Measurements from ENCODE around the gene HSPA12A. TPM values are rescaled to one million over a fixed set of nuclear protein-coding genes. Genes with fewer than 3 reads are reported as not detected.

HSPA12A gene
- total and polyA plus RNA-seq, 2 of the 13 experiments (the other 11 are each of a cell fraction or from before 2014, with no cell fraction given), result 6.4 to 13.6 TPM

- no peak for TF ChIP-seq ZNF639 (CRISPR knock-in tag; conservative IDR thresholded peaks at IDR 0.05)
- 0 out of 2 replicates have a peak, but pooled peaks have one; percentile 43 for TF ChIP-seq ZNF318 (CRISPR knock-in tag; IDR thresholded peaks at IDR 0.05)
- no peak for TF ChIP-seq SOX13 (IDR thresholded peaks at IDR 0.05)
- TF ChIP-seq SOX13 (CRISPR knock-in tag; conservative IDR thresholded peaks at IDR 0.05 in 1 of 2, IDR thresholded peaks at IDR 0.05 in 1 of 2), result no peak
- TF ChIP-seq, protein P1, sequence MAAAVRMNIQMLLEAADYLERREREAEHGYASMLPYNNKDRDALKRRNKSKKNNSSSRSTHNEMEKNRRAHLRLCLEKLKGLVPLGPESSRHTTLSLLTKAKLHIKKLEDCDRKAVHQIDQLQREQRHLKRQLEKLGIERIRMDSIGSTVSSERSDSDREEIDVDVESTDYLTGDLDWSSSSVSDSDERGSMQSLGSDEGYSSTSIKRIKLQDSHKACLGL (CRISPR knock-in tag; IDR thresholded peaks at IDR 0.05), result no peak
- TF ChIP-seq ATF1 (CRISPR knock-in tag; IDR thresholded peaks at IDR 0.05), result no peak
- TF ChIP-seq, protein P2, sequence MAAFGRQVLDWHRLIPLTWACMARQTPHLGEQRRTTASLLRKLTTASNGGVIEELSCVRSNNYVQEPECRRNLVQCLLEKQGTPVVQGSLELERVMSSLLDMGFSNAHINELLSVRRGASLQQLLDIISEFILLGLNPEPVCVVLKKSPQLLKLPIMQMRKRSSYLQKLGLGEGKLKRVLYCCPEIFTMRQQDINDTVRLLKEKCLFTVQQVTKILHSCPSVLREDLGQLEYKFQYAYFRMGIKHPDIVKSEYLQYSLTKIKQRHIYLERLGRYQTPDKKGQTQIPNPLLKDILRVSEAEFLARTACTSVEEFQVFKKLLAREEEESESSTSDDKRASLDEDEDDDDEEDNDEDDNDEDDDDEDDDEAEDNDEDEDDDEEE (CRISPR knock-in tag; IDR thresholded peaks at IDR 0.05), result peak; percentile 78
- no peak for TF ChIP-seq ZNF746 (CRISPR knock-in tag; IDR thresholded peaks at IDR 0.05)
- TF ChIP-seq, protein P3, sequence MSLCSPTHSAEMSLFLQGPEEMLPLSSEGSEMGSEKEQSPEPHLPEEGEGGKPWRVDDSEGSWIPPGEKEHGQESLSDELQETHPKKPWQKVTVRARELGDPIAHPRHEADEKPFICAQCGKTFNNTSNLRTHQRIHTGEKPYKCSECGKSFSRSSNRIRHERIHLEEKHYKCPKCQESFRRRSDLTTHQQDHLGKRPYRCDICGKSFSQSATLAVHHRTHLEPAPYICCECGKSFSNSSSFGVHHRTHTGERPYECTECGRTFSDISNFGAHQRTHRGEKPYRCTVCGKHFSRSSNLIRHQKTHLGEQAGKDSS (CRISPR knock-in tag; IDR thresholded peaks at IDR 0.05; ENCODE audit: borderline replicate concordance, low read depth), result 0 out of 2 replicates have a peak, but pooled peaks have one; percentile 32
- no peak for TF ChIP-seq NCOA5 (CRISPR knock-in tag; IDR thresholded peaks at IDR 0.05)
- no peak for TF ChIP-seq MED8 (CRISPR knock-in tag; IDR thresholded peaks at IDR 0.05; ENCODE audit: insufficient replicate concordance)
- TF ChIP-seq, protein P4, sequence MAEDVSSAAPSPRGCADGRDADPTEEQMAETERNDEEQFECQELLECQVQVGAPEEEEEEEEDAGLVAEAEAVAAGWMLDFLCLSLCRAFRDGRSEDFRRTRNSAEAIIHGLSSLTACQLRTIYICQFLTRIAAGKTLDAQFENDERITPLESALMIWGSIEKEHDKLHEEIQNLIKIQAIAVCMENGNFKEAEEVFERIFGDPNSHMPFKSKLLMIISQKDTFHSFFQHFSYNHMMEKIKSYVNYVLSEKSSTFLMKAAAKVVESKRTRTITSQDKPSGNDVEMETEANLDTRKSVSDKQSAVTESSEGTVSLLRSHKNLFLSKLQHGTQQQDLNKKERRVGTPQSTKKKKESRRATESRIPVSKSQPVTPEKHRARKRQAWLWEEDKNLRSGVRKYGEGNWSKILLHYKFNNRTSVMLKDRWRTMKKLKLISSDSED (CRISPR knock-in tag; IDR thresholded peaks at IDR 0.05), result no peak
- TF ChIP-seq GABPB1 (CRISPR knock-in tag; IDR thresholded peaks at IDR 0.05), result peak; percentile 38
Measured at GRCh38 chr10:116787893-116788665, 45.7 kb upstream of the HSPA12A start (continued).
